GM12878 (cell line): ENCODE data around the gene EAF1.

Experiments
- CBX3 ChIP-seq: fragments of 200-600 bp; sonication (generic); IDR thresholded peaks from 2 replicates; pipeline ENCODE4 v1.6.1; 2016; ENCODE audit warnings: low read depth, borderline replicate concordance
- EZH2 ChIP-seq: IDR thresholded peaks from 2 replicates; pipeline ENCODE4 v1.6.1; 2012; ENCODE audit warnings: low read depth, mild to moderate bottlenecking, control low read depth, inconsistent platforms, low read length, borderline replicate concordance; ENCODE audit not compliant: control insufficient read depth
- JUNB ChIP-seq: IDR thresholded peaks from 2 replicates; pipeline ENCODE4 v1.6.1; 2016; ENCODE audit warnings: antibody characterized with exemption, mild to moderate bottlenecking
- POLR2A ChIP-seq: IDR thresholded peaks from 2 replicates; pipeline ENCODE4 v1.6.1; 2011; ENCODE audit warnings: low read depth, mild to moderate bottlenecking, low read length
- RFX5 ChIP-seq: IDR thresholded peaks from 2 replicates; pipeline ENCODE4 v1.6.1; 2011; ENCODE audit warnings: low read depth, low read length, improper control_type of control experiment
- SMAD1 ChIP-seq: fragments of 450-650 bp; IDR thresholded peaks from 2 replicates; pipeline ENCODE4 v1.6.1; 2018; ENCODE audit warnings: mild to moderate bottlenecking, low read depth; ENCODE audit not compliant: partially characterized antibody
- ZBTB11 ChIP-seq: fragments of 450-650 bp; formaldehyde crosslinking; IDR thresholded peaks from 2 replicates; pipeline ENCODE4 v1.5.0; 2022; ENCODE audit warnings: mild to moderate bottlenecking, missing genetic modification characterization

DNA sequence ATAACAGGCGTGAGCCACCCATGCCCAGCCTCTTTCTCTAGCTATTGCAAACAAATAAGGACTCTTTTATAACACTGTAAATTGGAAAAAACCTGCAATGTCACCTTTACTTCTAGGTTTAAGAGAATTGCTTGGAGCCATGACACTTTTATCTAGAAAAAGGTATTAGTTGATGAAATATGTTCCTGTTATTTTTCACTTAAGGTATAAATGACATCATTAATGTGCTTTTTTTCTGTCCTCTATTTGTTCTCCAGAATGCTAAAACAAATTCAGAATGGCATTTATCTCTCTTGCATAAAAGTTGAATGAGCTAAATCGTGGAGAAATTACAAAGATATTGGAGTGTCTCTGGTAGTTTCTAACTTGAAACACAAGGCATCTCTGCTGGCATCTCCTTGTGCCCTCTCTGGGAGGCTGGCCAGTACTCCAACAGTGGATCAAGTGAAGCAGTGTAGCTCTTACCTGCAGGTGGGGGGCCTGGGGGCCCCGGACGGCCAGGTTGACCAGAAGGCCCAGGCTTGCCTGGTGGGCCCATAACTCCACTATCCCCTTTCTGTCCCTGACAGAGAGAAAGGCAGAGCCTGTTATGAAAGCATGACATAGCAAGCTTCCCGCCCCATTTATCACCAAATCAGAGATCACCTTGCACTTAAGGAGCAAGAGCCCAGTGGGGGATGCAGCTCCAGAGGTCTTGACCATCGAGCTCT is 38.6 kb downstream of the EAF1 start:
- TF ChIP-seq POLR2A (no peak), ZBTB11 (CRISPR knock-in tag) (no peak), JUNB (no peak), CBX3 (no peak), SMAD1 (no peak), EZH2 (no peak), RFX5 (no peak)
